Tibial nerve (tissue), 4 donors: ENCODE results near the gene KRT9.

Source experiments
- EP300 ChIP-seq, 2 donors: sonication (generic); formaldehyde crosslinking; IDR thresholded peaks; one replicate each; pipeline ENCODE4 v1.6.1; 2017; ENCODE audit warnings: antibody characterized with exemption in 2 of 2, mild to moderate bottlenecking in 1 of 2
- POLR2A ChIP-seq, 2 donors: fragments of 450-650 bp; IDR thresholded peaks; one replicate each; pipeline ENCODE4 v1.6.1; 2017; ENCODE audit warnings: antibody characterized with exemption in 2 of 2, mild to moderate bottlenecking in 2 of 2, moderate library complexity in 2 of 2
- TF ChIP-seq, protein P1 (sequence below), 5 experiments: fragments of 200-600 bp in 3 of 5; fragments of 450-650 bp in 2 of 5; sonication (generic) in 3 of 5; IDR thresholded peaks; one replicate each; pipeline ENCODE4 v1.5.1; 2016 to 2019; ENCODE audit warnings: antibody characterized with exemption in 5 of 5, mild to moderate bottlenecking in 3 of 5, moderate library complexity in 2 of 5

GRCh38 chr17:41521574-41522261 is 50.1 kb downstream of the KRT9 start:
- TF ChIP-seq, protein P1, sequence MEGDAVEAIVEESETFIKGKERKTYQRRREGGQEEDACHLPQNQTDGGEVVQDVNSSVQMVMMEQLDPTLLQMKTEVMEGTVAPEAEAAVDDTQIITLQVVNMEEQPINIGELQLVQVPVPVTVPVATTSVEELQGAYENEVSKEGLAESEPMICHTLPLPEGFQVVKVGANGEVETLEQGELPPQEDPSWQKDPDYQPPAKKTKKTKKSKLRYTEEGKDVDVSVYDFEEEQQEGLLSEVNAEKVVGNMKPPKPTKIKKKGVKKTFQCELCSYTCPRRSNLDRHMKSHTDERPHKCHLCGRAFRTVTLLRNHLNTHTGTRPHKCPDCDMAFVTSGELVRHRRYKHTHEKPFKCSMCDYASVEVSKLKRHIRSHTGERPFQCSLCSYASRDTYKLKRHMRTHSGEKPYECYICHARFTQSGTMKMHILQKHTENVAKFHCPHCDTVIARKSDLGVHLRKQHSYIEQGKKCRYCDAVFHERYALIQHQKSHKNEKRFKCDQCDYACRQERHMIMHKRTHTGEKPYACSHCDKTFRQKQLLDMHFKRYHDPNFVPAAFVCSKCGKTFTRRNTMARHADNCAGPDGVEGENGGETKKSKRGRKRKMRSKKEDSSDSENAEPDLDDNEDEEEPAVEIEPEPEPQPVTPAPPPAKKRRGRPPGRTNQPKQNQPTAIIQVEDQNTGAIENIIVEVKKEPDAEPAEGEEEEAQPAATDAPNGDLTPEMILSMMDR (IDR thresholded peaks at IDR 0.05), result no peak
- TF ChIP-seq POLR2A (IDR thresholded peaks at IDR 0.05) (no peak), EP300 (IDR thresholded peaks at IDR 0.05) (no peak)
